ENCODE results near the gene CNP.

The CNP gene

GRCh38 chr17:41957869-41958439 lies 8.6 kb upstream of the CNP start:
- TF ChIP-seq CTCF (IDR thresholded peaks at IDR 0.05; ENCODE audit: low read depth, low read length, missing control alignments) = no peak
- no peak overlapping the region for H3K4me3 ChIP-seq (ENCODE audit: low read depth, low read length)
- in situ Hi-C loops (cut with HindIII; ENCODE audit: low sequenced_read_pairs) = loop anchor here (25.0 kb wide), 1 partner anchor 221 kb away; the partner anchor contains the start of gene HAP1
- no peak for DNase-seq (ENCODE audit: low read depth)

- no peak for TF ChIP-seq CTCF (IDR thresholded peaks at IDR 0.05; ENCODE audit: low read depth, low read length, missing control alignments)
- in situ Hi-C loops (cut with HindIII; ENCODE audit: low sequenced_read_pairs) = loop anchor here (25.0 kb wide), 1 partner anchor 222 kb away; the partner anchor contains the start of gene HAP1
- no peak for DNase-seq (ENCODE audit: low read depth)
- H3K4me3 ChIP-seq (ENCODE audit: low read depth, low read length) = no peak overlapping the region
Measured at GRCh38 chr17:41959030-41959335, 7.6 kb upstream of the CNP start.

- DNase-seq (ENCODE audit: low read depth) = peak; percentile 37
- no peak overlapping the region for H3K4me3 ChIP-seq (ENCODE audit: low read depth, low read length)
- in situ Hi-C loops (cut with HindIII; ENCODE audit: low sequenced_read_pairs) = loop anchor here (25.0 kb wide), 1 partner anchor 222 kb away; the partner anchor contains the start of gene HAP1
- TF ChIP-seq CTCF (IDR thresholded peaks at IDR 0.05; ENCODE audit: low read depth, low read length, missing control alignments) = peak; percentile 64
Measured at GRCh38 chr17:41959336-41960095, 7.1 kb upstream of the CNP start.

GRCh38 chr17:41962111-41962510 lies 4.5 kb upstream of the CNP start:
- in situ Hi-C loops (cut with HindIII; ENCODE audit: low sequenced_read_pairs) = loop anchor here (25.0 kb wide), 1 partner anchor 225 kb away; the partner anchor contains the start of gene HAP1
- no peak for DNase-seq (ENCODE audit: low read depth)

GRCh38 chr17:41962768-41963434 lies 3.7 kb upstream of the CNP start:
- TF ChIP-seq CTCF (IDR thresholded peaks at IDR 0.05; ENCODE audit: low read depth, low read length, missing control alignments) = peak; percentile 86
- in situ Hi-C loops (cut with HindIII; ENCODE audit: low sequenced_read_pairs) = loop anchor here (25.0 kb wide), 1 partner anchor 226 kb away; the partner anchor contains the start of gene HAP1
- DNase-seq (ENCODE audit: low read depth) = no peak
- H3K4me3 ChIP-seq (ENCODE audit: low read depth, low read length) = no peak overlapping the region

More at GRCh38 chr17:41962111-41962510, 4.5 kb upstream of the CNP start:
- H3K4me3 ChIP-seq (ENCODE audit: low read depth, low read length) = no peak overlapping the region
- no peak for TF ChIP-seq CTCF (IDR thresholded peaks at IDR 0.05; ENCODE audit: low read depth, low read length, missing control alignments)

- H3K4me3 ChIP-seq (ENCODE audit: low read depth, low read length) = peak overlapping the region; percentile 92
- in situ Hi-C loops (cut with HindIII; ENCODE audit: low sequenced_read_pairs) = loop anchor here (5.0 to 25.0 kb wide), 2 partner anchors 146 to 229 kb away; partner anchors contain the start of genes DHX58 and HAP1
- DNase-seq (ENCODE audit: low read depth) = no peak
- TF ChIP-seq CTCF (IDR thresholded peaks at IDR 0.05; ENCODE audit: low read depth, low read length, missing control alignments) = no peak
Measured at GRCh38 chr17:41965694-41966462, 717 bp upstream of the CNP start.
